ENCODE data around the gene DST. TPM values are rescaled to one million over a fixed set of nuclear protein-coding genes. Genes with fewer than 3 reads are reported as not detected.

DST gene
- total and polyA plus RNA-seq, 2 of the 4 experiments (the other 2 are of a cell fraction): 97.7 to 452 TPM

- peaks cover 6% of the 10 kb centered on the region for H3K9me1 ChIP-seq (ENCODE audit: insufficient read depth, low read length)
- in situ Hi-C loops (cut with MboI; ENCODE audit: low sequenced_read_pairs) (no loop called here), dilution Hi-C loops (cut with HindIII; ENCODE audit: low sequenced_read_pairs, unreplicated experiment) (loop anchor here (25.0 kb wide), 1 partner anchor 219 kb away; no protein-coding TSS in a partner anchor), intact Hi-C loops (cut with micrococcal nuclease) (no loop called here)
- no peak overlapping the region for H3K4me3 ChIP-seq (ENCODE audit: insufficient read depth, low read depth, low read length)
- no peak overlapping the region for H2BK120ac ChIP-seq (ENCODE audit: low read depth, low read length)
- no peak overlapping the region for H4K5ac ChIP-seq (ENCODE audit: low read depth, low read length)
- no peak overlapping the region for H2AK5ac ChIP-seq (ENCODE audit: low read depth, low read length)
- no peak overlapping the region for H3K4me2 ChIP-seq (ENCODE audit: low read depth, low read length)
- H2AK9ac ChIP-seq (replicated peaks; ENCODE audit: low read depth, low read length, poor library complexity): no peak overlapping the region
- no peak overlapping the region for H2BK20ac ChIP-seq (ENCODE audit: low read depth, low read length)
- no peak overlapping the region for H4K8ac ChIP-seq (ENCODE audit: low read depth in 2 of 2, low read length in 2 of 2)
- H2AFZ ChIP-seq (replicated peaks; ENCODE audit: low read length, poor library complexity): no peak overlapping the region
- H3K27ac ChIP-seq (ENCODE audit: insufficient read depth, low read length): 0 out of 2 replicates have a peak overlapping the region, but pooled peaks have one; percentile 7
- ATAC-seq (ENCODE audit: low read depth) (peak; percentile 25), DNase-seq (peak; percentile 50)
- no TSS peak for BruUV-seq (replicated peaks)
- peaks cover 8% of the 10 kb centered on the region; the same call in 1 of the 2 replicates for H3K4me1 ChIP-seq (ENCODE audit: control insufficient read depth, insufficient read depth, low read length)
- H3K23ac ChIP-seq (ENCODE audit: low read depth, low read length): no peak overlapping the region
- no peak overlapping the region for H3K14ac ChIP-seq (replicated peaks; ENCODE audit: low read depth, low read length)
- H3K9me3 ChIP-seq (ENCODE audit: control insufficient read depth, insufficient read depth, low read length): no peaks in the 10 kb centered on the region
- no peak for TF ChIP-seq MXI1 (IDR thresholded peaks at IDR 0.05; ENCODE audit: borderline replicate concordance, low read depth, low read length)
- no peak for TF ChIP-seq RCOR1 (IDR thresholded peaks at IDR 0.05; ENCODE audit: insufficient replicate concordance, low read length)
- TF ChIP-seq RAD21 (IDR thresholded peaks at IDR 0.05; ENCODE audit: low read length): no peak
- no peak for TF ChIP-seq MAZ (IDR thresholded peaks at IDR 0.05; ENCODE audit: borderline replicate concordance, low read depth, low read length)
- no peak for TF ChIP-seq MAFK (IDR thresholded peaks at IDR 0.05; ENCODE audit: low read depth, low read length)
- TF ChIP-seq CHD1 (IDR thresholded peaks at IDR 0.05; ENCODE audit: low read depth, low read length): no peak
- no peak for TF ChIP-seq SMC3 (IDR thresholded peaks at IDR 0.05; ENCODE audit: low read depth, low read length)
- TF ChIP-seq CTCF (conservative IDR thresholded peaks at IDR 0.05; ENCODE audit: low read depth, low read length): no peak
- TF ChIP-seq FOS (IDR thresholded peaks at IDR 0.05; ENCODE audit: low read depth, low read length): no peak
- no peak overlapping the region for H3K18ac ChIP-seq (ENCODE audit: low read depth, low read length)
- peaks cover 6 to 41% of the 10 kb centered on the region in 2 experiments; a peak in 3 of 4 replicates for H3K79me1 ChIP-seq (ENCODE audit: low read depth in 1 of 2, low read length in 2 of 2)
- 22% methylated on average over 1 of the region's 4 CpGs; no CpG with 5 or more reads in 1 of the 2 experiments for WGBS, 2 experiments (ENCODE audit: extremely low coverage in 2 of 2, insufficient read length in 1 of 2)
- H4K91ac ChIP-seq (ENCODE audit: insufficient read depth, low read depth, low read length): no peak overlapping the region
- H2BK5ac ChIP-seq (ENCODE audit: low read depth, low read length, poor library complexity, severe bottlenecking): no peak overlapping the region
- no peak overlapping the region for H3K4ac ChIP-seq (ENCODE audit: low read depth, low read length)
- peaks cover 9% of the 10 kb centered on the region for H3K36me3 ChIP-seq (ENCODE audit: control insufficient read depth, insufficient read depth, low read length)
- POLR2A ChIA-PET (ENCODE audit: unreplicated experiment): interaction anchor here (0.7 kb wide), 1 partner anchor 72 kb away, joined by 20 read pairs; no protein-coding TSS in a partner anchor
- no peak overlapping the region for H3K56ac ChIP-seq (ENCODE audit: extremely low read depth, insufficient read depth, low read length)
- CTCF ChIA-PET: interaction anchor here (0.6 kb wide), 1 partner anchor 88 kb away, joined by 3 read pairs; no protein-coding TSS in a partner anchor
- no peaks in the 10 kb centered on the region for H3K27me3 ChIP-seq (ENCODE audit: control insufficient read depth, insufficient read depth, low read length)
- H4K20me1 ChIP-seq (ENCODE audit: insufficient read depth, low read length): peaks cover 10% of the 10 kb centered on the region; the same call in 1 of the 2 replicates
- no peak overlapping the region for H3K9ac ChIP-seq (ENCODE audit: low read depth, low read length)
- no peak overlapping the region for H2BK15ac ChIP-seq (ENCODE audit: low read depth, low read length)
These were observed 61.3 kb downstream of the DST start for GRCh38 chr6:56581296-56581925.
